Psoas muscle (tissue), 8 donors: ENCODE data around the gene ENPP6. TPM values are rescaled to one million over a fixed set of nuclear protein-coding genes. Genes with fewer than 3 reads are reported as not detected.

Source experiments
- ATAC-seq, 4 donors: fragments of 200-7000 bp; cut with Tn5 transposase; one replicate each; pipeline ENCODE4 v1.9.1; 2020; ENCODE audit warnings: moderate library complexity in 3 of 4, mild to moderate bottlenecking in 2 of 4
- DNase-seq, 2 donors: peaks; one replicate each; pipeline ENCODE4 v3.0.0-alpha.2; 2020
- H3K27ac ChIP-seq: fragments of 200-600 bp; one replicate; pipeline ENCODE4 v1.8.0; 2022
- H3K27me3 ChIP-seq, 3 donors: fragments of 200-600 bp in 1 of 3; one replicate each; pipeline versions ENCODE4 v1.6.1 to v1.8.0; 2013 to 2022; ENCODE audit warnings: low read length in 2 of 3, mild to moderate bottlenecking in 2 of 3, moderate library complexity in 1 of 3; ENCODE audit not compliant: insufficient read depth in 3 of 3
- H3K36me3 ChIP-seq, 2 donors: fragments of 200-600 bp in 1 of 2; one replicate each; pipeline versions ENCODE4 v1.6.1 to v1.8.0; 2013 to 2022; ENCODE audit warnings: low read depth in 1 of 2, mild to moderate bottlenecking in 1 of 2, moderate library complexity in 1 of 2; ENCODE audit not compliant: insufficient read depth in 1 of 2
- H3K4me1 ChIP-seq: fragments of 200-600 bp; one replicate; pipeline ENCODE4 v1.8.0; 2022
- H3K4me3 ChIP-seq: fragments of 200-600 bp; one replicate; pipeline ENCODE4 v1.8.0; 2022; ENCODE audit warnings: mild to moderate bottlenecking
- H3K9me3 ChIP-seq: fragments of 200-600 bp; one replicate; pipeline ENCODE4 v1.8.0; 2022
- WGBS, 3 donors: extraction: QIAGEN DNeasy Blood & Tissue Kit; methylation state at CpG; one replicate each; pipeline versions ENCODE4 v1.1.6 to v1.1.7; 2013; 5-methylcytosine and 5-hydroxymethylcytosine counted together
- intact Hi-C, 2 donors: fragments of 100-400 bp; cut with DNase I; formaldehyde crosslinking; loops; one replicate each; pipeline versions ENCODE4 v1.11.0 to v1.14.2; 2022
- polyA plus RNA-seq, 3 donors: library from polyadenylated mRNA; stranded (reverse); fragments of 200-250 nt; gene quantifications; one replicate each; pipeline ENCODE4 v1.2.3, GENCODE V29; 2013
- total RNA-seq, 4 donors: library from RNA; stranded (reverse); fragmentation: NEBNext Ultra II Directional in 2 of 4; extraction: Animal tissue kit (Norgen Biotek cat#: 25700) in 2 of 4; gene quantifications; one replicate each; pipeline versions ENCODE4 v1.2.1 to v1.2.4, GENCODE V29; 2021 to 2023
- TF ChIP-seq, protein P1 (sequence below): fragments of 200-600 bp; IDR thresholded peaks from one replicate; pipeline ENCODE4 v1.8.0; 2022; ENCODE audit warnings: antibody characterized with exemption
- donor health status: healthy with polysubstance abuse.
- donor health status: DM: no; HTN: no; CAD: no; lungs with moderate emphysema.
- donor health status: Bipolar disorder and iron deficiency.
- donor health status: healthy.
- donor health status: DM: yes; HTN: yes; CAD: no.
- donor health status: DM: no; HTN: no; CAD: no.
- donor health status: DM: no; HTN: no; CAD: no.
- donor health status: DM: yes; HTN: yes; CAD: no.

Gene ENPP6
- total and polyA plus RNA-seq, 7 donors: 0.05 to 0.79 (median 0.11) TPM; not detected in 1

DNA sequence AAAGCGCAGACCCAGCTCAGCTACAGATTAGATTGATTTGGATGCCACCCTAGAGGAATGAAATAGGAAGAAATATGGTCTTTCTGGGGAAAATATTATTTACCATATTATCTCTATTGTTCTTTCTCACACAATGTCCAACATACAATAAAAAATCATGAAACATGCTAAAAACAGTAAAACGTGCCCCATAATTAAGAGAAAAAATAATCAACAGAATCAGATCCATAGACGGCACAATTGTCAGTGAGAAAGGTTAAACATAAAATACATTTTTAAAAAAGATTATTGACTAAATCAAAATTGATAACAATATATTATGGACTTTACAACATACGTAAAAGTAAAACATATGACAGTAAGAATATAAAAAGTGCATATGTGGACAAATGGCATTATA, 90.9 kb downstream of the ENPP6 start:
- Histone ChIP-seq H3K9me3 (no peaks in the 10 kb centered on the region), H3K36me3 (no peaks in the 10 kb centered on the region), H3K4me1 (no peaks in the 10 kb centered on the region), H3K27ac (no peak overlapping the region), H3K4me3 (no peak overlapping the region), H3K27me3 (peaks cover 0 to 3% (median 0%) of the 10 kb centered on the region in 3 donors)
- DNase-seq: no peak
- TF ChIP-seq, protein P1, sequence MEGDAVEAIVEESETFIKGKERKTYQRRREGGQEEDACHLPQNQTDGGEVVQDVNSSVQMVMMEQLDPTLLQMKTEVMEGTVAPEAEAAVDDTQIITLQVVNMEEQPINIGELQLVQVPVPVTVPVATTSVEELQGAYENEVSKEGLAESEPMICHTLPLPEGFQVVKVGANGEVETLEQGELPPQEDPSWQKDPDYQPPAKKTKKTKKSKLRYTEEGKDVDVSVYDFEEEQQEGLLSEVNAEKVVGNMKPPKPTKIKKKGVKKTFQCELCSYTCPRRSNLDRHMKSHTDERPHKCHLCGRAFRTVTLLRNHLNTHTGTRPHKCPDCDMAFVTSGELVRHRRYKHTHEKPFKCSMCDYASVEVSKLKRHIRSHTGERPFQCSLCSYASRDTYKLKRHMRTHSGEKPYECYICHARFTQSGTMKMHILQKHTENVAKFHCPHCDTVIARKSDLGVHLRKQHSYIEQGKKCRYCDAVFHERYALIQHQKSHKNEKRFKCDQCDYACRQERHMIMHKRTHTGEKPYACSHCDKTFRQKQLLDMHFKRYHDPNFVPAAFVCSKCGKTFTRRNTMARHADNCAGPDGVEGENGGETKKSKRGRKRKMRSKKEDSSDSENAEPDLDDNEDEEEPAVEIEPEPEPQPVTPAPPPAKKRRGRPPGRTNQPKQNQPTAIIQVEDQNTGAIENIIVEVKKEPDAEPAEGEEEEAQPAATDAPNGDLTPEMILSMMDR: no peak
- intact Hi-C loops: no loop called here
- no peak for ATAC-seq
- 72 to 82% (median 80%) methylated on average over 4 of the region's 4 CpGs for WGBS, 3 donors

GRCh38 chr4:184122631-184123408, 94.9 kb downstream of the ENPP6 start:
- no peak overlapping the region for H3K4me3 ChIP-seq
- intact Hi-C loops: no loop called here
- H3K9me3 ChIP-seq: no peaks in the 10 kb centered on the region
- H3K27me3 ChIP-seq: no peaks in the 10 kb centered on the region
- TF ChIP-seq, protein P1: no peak
- no peak overlapping the region for H3K27ac ChIP-seq
- DNase-seq: no peak
- H3K4me1 ChIP-seq: no peaks in the 10 kb centered on the region
- ATAC-seq: no peak
- no peaks in the 10 kb centered on the region for H3K36me3 ChIP-seq
- WGBS, 3 donors: 86 to 92% (median 87%) methylated on average over 13 of the region's 13 CpGs

DNA sequence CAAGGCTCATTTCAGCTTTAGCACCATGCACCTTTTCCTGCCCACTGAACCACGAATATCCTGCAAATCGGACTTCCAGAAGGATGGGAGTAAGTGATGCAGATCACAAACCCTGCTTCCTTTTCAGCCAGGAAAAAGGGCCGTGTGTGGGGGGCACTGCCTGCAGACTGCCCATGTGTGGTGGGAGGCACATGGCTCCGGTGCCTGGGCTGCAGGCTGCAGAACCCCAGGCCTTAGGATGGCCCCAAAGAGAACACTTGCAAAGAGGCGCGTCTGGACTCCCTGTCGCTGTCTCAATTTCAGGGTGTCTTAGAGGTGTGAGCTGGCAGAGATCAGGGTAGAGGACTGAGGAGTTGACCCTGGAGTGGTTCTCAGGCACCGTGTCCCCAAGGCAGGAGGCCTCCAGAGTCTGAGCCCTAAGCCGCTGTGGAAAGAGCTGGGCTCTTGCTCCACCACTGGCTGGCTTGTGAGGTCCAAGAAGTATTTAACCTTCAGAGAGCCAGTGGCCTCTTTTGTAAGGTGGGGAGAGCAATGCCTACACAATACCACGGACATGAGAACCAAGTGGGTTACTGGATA, 97.0 kb downstream of the ENPP6 start:
- DNase-seq (no peak), ATAC-seq (no peak)
- H3K36me3 ChIP-seq: no peaks in the 10 kb centered on the region
- TF ChIP-seq, protein P1: no peak
- no peak overlapping the region for H3K27ac ChIP-seq
- H3K4me3 ChIP-seq: no peak overlapping the region
- H3K9me3 ChIP-seq: no peaks in the 10 kb centered on the region
- 78 to 83% (median 82%) methylated on average over 10 of the region's 10 CpGs for WGBS, 3 donors
- no peaks in the 10 kb centered on the region for H3K27me3 ChIP-seq
- no peaks in the 10 kb centered on the region for H3K4me1 ChIP-seq
- intact Hi-C loops: no loop called here

DNA sequence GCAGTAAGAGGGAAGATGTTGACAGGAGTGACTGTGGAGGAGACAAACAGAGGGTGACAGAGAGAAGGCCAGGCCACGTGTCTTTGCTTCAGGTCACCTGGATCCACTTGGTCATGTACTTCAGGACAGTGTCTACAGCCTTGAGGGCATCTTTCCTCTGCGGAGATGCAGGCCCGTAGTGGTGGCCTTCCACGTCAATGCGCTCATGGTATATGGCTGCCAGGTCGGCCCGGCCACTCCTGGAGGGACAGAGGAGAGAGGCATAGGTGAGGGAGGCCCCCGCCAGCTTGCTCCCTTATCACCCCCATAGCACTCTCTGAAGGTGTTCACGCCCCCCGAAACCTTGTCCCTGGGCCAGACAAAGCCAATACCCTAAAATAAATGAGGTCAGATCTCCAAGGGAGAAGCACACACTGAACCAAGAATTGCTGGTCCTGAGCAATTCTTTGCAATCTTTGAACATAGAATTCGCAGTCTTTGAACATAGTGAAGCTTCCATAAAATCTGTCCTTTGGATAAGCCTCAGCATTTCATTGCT, 99.9 kb downstream of the ENPP6 start:
- no peak overlapping the region for H3K4me3 ChIP-seq
- ATAC-seq (no peak), DNase-seq (no peak)
- TF ChIP-seq, protein P1: no peak
- H3K9me3 ChIP-seq: no peaks in the 10 kb centered on the region
- H3K36me3 ChIP-seq: no peaks in the 10 kb centered on the region
- no peaks in the 10 kb centered on the region for H3K4me1 ChIP-seq
- intact Hi-C loops: no loop called here
- 93 to 98% (median 95%) methylated on average over 11 of the region's 11 CpGs for WGBS, 3 donors
- H3K27me3 ChIP-seq: peaks cover 0 to 2% (median 0%) of the 10 kb centered on the region in 3 donors
- H3K27ac ChIP-seq: no peak overlapping the region
